Right lobe of liver (tissue), 6 donors: ENCODE data around the gene DTNA. TPM values are rescaled to one million over a fixed set of nuclear protein-coding genes. Genes with fewer than 3 reads are reported as not detected.
A peak's percentile ranks its signal among the peaks of the same experiment; 100 is the strongest.

Source experiments
- ATAC-seq, 4 donors: fragments of 200-7000 bp; cut with Tn5 transposase; one replicate each; pipeline ENCODE4 v1.9.1; 2020; ENCODE audit warnings: mild to moderate bottlenecking in 4 of 4, moderate library complexity in 4 of 4
- DNase-seq, 3 donors: peaks; one replicate each; pipeline ENCODE4 v3.0.0-alpha.2; 2020
- H3K27ac ChIP-seq, 3 donors: fragments of 200-600 bp; one replicate each; pipeline ENCODE4 v1.8.0; 2022
- H3K27me3 ChIP-seq, 2 donors: fragments of 200-600 bp; one replicate each; pipeline ENCODE4 v1.8.0; 2022
- H3K36me3 ChIP-seq, 4 donors: fragments of 200-600 bp; sonication (generic) in 1 of 4; one replicate each; pipeline versions ENCODE4 v1.5.1 to v1.8.0; 2017 to 2022; ENCODE audit warnings: control low read depth in 1 of 4
- H3K4me1 ChIP-seq, 4 donors: fragments of 200-600 bp; sonication (generic) in 1 of 4; one replicate each; pipeline versions ENCODE4 v1.5.1 to v1.8.0; 2017 to 2022; ENCODE audit warnings: control low read depth in 1 of 4
- H3K4me3 ChIP-seq, 3 donors: fragments of 200-600 bp; one replicate each; pipeline ENCODE4 v1.8.0; 2022
- H3K9me3 ChIP-seq, 4 donors: fragments of 200-600 bp; sonication (generic) in 1 of 4; one replicate each; pipeline versions ENCODE4 v1.5.1 to v1.8.0; 2017 to 2022; ENCODE audit warnings: control low read depth in 1 of 4
- CTCF ChIP-seq, 4 donors: fragments of 200-600 bp in 3 of 4; fragments of 450-650 bp in 1 of 4; IDR thresholded peaks; one replicate each; pipeline versions ENCODE4 v1.5.1 to v1.8.0; 2016 to 2022; ENCODE audit warnings: antibody characterized with exemption in 4 of 4, mild to moderate bottlenecking in 2 of 4
- POLR2A ChIP-seq: fragments of 450-650 bp; IDR thresholded peaks from one replicate; pipeline ENCODE4 v1.6.1; 2017; ENCODE audit warnings: antibody characterized with exemption, mild to moderate bottlenecking
- WGBS: methylation state at CpG from one replicate; pipeline ENCODE4 v1.1.6; 2018; ENCODE audit warnings: low coverage, low lambda C conversion rate; ENCODE audit not compliant: insufficient coverage; ENCODE audit errors: missing lambda C conversion rate; 5-methylcytosine and 5-hydroxymethylcytosine counted together
- intact Hi-C, 2 donors: fragments of 100-400 bp; cut with DNase I; formaldehyde crosslinking; loops; one replicate each; pipeline versions ENCODE4 v1.11.2 to v1.14.1; 2022
- total RNA-seq, 6 experiments: library from RNA; depleted of rRNA in 2 of 6; stranded (reverse); fragments of >200 nt in 2 of 6; fragmentation: NEBNext Ultra II Directional in 3 of 6; extraction: Animal tissue kit (Norgen Biotek cat#: 25700) in 3 of 6; gene quantifications; one replicate each; pipeline versions ENCODE4 v1.1.0 to v1.2.4, GENCODE V29; 2016 to 2023
- donor health status: DM: no; HTN: yes; CAD: no.
- donor health status: DM: no; HTN: no; CAD: no.
- donor health status: DM: no; HTN: no; CAD: no.
- donor health status: DM: no; HTN: yes; CAD: no.
- donor health status: DM: no; HTN: yes; CAD: no.

The DTNA gene
- total RNA-seq, 6 experiments from 2014 or later, result 0.90 to 29.4 (median 13.7) TPM

- ATAC-seq, result no peak
- intact Hi-C loops, result no loop called here
Measured at GRCh38 chr18:34818064-34818463, 108.0 kb downstream of the DTNA start.

GRCh38 chr18:34820360-34821065 lies 110.4 kb downstream of the DTNA start:
- no peaks in the 10 kb centered on the region for H3K9me3 ChIP-seq
- DNase-seq, result no peak
- 78% methylated on average over 5 of the region's 7 CpGs for WGBS
- H3K27ac ChIP-seq, result no peak overlapping the region
- H3K4me1 ChIP-seq, result no peaks in the 10 kb centered on the region
- no peak for ATAC-seq
- TF ChIP-seq POLR2A (no peak), CTCF (IDR thresholded peaks at IDR 0.05) (no peak)
- H3K4me3 ChIP-seq, result no peak overlapping the region
- intact Hi-C loops, result no loop called here
- H3K27me3 ChIP-seq, result no peaks in the 10 kb centered on the region
- no peaks in the 10 kb centered on the region for H3K36me3 ChIP-seq

More at GRCh38 chr18:34818064-34818463, 108.0 kb downstream of the DTNA start:
- no peak for TF ChIP-seq CTCF (IDR thresholded peaks at IDR 0.05)
- no peak for TF ChIP-seq POLR2A
- Histone ChIP-seq H3K4me1 (no peaks in the 10 kb centered on the region), H3K4me3 (no peak overlapping the region), H3K36me3 (no peaks in the 10 kb centered on the region), H3K27me3 (no peaks in the 10 kb centered on the region), H3K9me3 (no peaks in the 10 kb centered on the region), H3K27ac (no peak overlapping the region)
- 82% methylated on average over 5 of the region's 5 CpGs for WGBS
- DNase-seq, result no peak

GRCh38 chr18:34821669-34822210 lies 111.6 kb downstream of the DTNA start:
- no peaks in the 10 kb centered on the region for H3K36me3 ChIP-seq
- no peaks in the 10 kb centered on the region for H3K4me1 ChIP-seq
- intact Hi-C loops, result no loop called here
- H3K27ac ChIP-seq, result no peak overlapping the region
- ATAC-seq (no peak), DNase-seq (no peak)
- H3K4me3 ChIP-seq, result no peak overlapping the region
- WGBS, result 77% methylated on average over 6 of the region's 6 CpGs
- TF ChIP-seq CTCF (IDR thresholded peaks at IDR 0.05) (no peak), POLR2A (no peak)
- no peaks in the 10 kb centered on the region for H3K27me3 ChIP-seq
- H3K9me3 ChIP-seq, result no peaks in the 10 kb centered on the region

- no peaks in the 10 kb centered on the region for H3K36me3 ChIP-seq
- H3K4me3 ChIP-seq, result no peak overlapping the region
- no peaks in the 10 kb centered on the region for H3K4me1 ChIP-seq
- H3K27me3 ChIP-seq, result no peaks in the 10 kb centered on the region
- no peak for DNase-seq
- WGBS, result 68% methylated on average over 2 of the region's 2 CpGs
- no peak overlapping the region for H3K27ac ChIP-seq
- ATAC-seq, result peak in 1 of 4 donors; percentile 38
- no peaks in the 10 kb centered on the region for H3K9me3 ChIP-seq
- intact Hi-C loops, result no loop called here
- TF ChIP-seq CTCF (IDR thresholded peaks at IDR 0.05) (no peak), POLR2A (no peak)
Measured at GRCh38 chr18:34828093-34828492, 118.0 kb downstream of the DTNA start.
